ENCODE results near the gene SPECC1L. TPM values are rescaled to one million over a fixed set of nuclear protein-coding genes. Genes with fewer than 3 reads are reported as not detected.

SPECC1L gene
- total and polyA plus RNA-seq, 8 donors, result 6.0 to 53.1 (median 21.8) TPM

GRCh38 chr22:24367841-24368240, 97.2 kb downstream of the SPECC1L start:
- Histone ChIP-seq H3K4me1 (no peaks in the 10 kb centered on the region), H3K9me3 (no peaks in the 10 kb centered on the region), H3K27ac (no peak overlapping the region), H3K27me3 (no peaks in the 10 kb centered on the region), H3K36me3 (peaks cover 30 to 100% (median 98%) of the 10 kb centered on the region in 4 donors), H3K4me3 (no peak overlapping the region)
- TF ChIP-seq, protein P1, sequence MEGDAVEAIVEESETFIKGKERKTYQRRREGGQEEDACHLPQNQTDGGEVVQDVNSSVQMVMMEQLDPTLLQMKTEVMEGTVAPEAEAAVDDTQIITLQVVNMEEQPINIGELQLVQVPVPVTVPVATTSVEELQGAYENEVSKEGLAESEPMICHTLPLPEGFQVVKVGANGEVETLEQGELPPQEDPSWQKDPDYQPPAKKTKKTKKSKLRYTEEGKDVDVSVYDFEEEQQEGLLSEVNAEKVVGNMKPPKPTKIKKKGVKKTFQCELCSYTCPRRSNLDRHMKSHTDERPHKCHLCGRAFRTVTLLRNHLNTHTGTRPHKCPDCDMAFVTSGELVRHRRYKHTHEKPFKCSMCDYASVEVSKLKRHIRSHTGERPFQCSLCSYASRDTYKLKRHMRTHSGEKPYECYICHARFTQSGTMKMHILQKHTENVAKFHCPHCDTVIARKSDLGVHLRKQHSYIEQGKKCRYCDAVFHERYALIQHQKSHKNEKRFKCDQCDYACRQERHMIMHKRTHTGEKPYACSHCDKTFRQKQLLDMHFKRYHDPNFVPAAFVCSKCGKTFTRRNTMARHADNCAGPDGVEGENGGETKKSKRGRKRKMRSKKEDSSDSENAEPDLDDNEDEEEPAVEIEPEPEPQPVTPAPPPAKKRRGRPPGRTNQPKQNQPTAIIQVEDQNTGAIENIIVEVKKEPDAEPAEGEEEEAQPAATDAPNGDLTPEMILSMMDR (IDR thresholded peaks at IDR 0.05), result no peak
- TF ChIP-seq POLR2AphosphoS5 (IDR thresholded peaks at IDR 0.05) (no peak), EP300 (IDR thresholded peaks at IDR 0.05) (no peak), POLR2A (IDR thresholded peaks at IDR 0.05) (no peak)
- DNase-seq, result no peak
- intact Hi-C loops (cut with DNase I; ENCODE audit: low total_unique reads), result no loop called here
- WGBS, 5 donors, result 74 to 93% (median 89%) methylated on average over 3 of the region's 3 CpGs

DNA sequence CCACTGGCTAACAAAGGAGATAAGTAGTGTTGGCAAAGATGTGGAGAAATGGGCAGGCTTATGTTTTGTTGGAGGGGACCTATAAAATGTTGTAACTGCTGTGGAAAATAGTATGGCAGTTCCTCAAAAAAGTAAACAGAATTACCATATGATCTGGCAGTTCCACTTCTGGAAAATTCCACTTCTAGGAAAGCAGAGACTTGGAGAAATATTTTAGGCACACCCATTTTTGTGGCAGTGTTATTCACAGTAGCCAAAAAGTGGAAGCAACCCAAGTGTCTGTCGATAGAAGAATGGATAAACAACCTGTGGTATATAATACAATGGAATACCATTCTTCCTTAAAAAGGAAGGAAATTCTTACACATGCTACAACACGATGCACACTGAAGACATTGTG, 99.8 kb downstream of the SPECC1L start:
- peaks cover 24 to 83% (median 79%) of the 10 kb centered on the region in 4 donors for H3K36me3 ChIP-seq
- TF ChIP-seq, protein P1 (IDR thresholded peaks at IDR 0.05), result no peak
- TF ChIP-seq EP300 (IDR thresholded peaks at IDR 0.05), result no peak
- TF ChIP-seq POLR2AphosphoS5 (IDR thresholded peaks at IDR 0.05), result no peak
- no peak for TF ChIP-seq POLR2A (IDR thresholded peaks at IDR 0.05)
- no peak overlapping the region for H3K4me3 ChIP-seq
- WGBS, 5 donors, result 62 to 90% (median 77%) methylated on average over 2 of the region's 2 CpGs
- H3K27ac ChIP-seq, result no peak overlapping the region
- H3K4me1 ChIP-seq, result no peaks in the 10 kb centered on the region
- intact Hi-C loops (cut with DNase I; ENCODE audit: low total_unique reads), result no loop called here
- H3K9me3 ChIP-seq, result no peaks in the 10 kb centered on the region
- DNase-seq, result no peak
- no peaks in the 10 kb centered on the region for H3K27me3 ChIP-seq

GRCh38 chr22:24376002-24376401, 105.4 kb downstream of the SPECC1L start:
- no peaks in the 10 kb centered on the region for H3K27me3 ChIP-seq
- H3K27ac ChIP-seq, result no peak overlapping the region
- H3K4me1 ChIP-seq, result no peaks in the 10 kb centered on the region
- 97 to 99% (median 98%) methylated on average over 2 of the region's 2 CpGs for WGBS, 5 donors
- H3K36me3 ChIP-seq, result peaks cover 27 to 83% (median 70%) of the 10 kb centered on the region in 4 donors
- intact Hi-C loops (cut with DNase I; ENCODE audit: low total_unique reads), result no loop called here
- no peak overlapping the region for H3K4me3 ChIP-seq
- DNase-seq, result no peak
- H3K9me3 ChIP-seq, result no peaks in the 10 kb centered on the region
- TF ChIP-seq, protein P1 (IDR thresholded peaks at IDR 0.05), result no peak
- TF ChIP-seq POLR2A (IDR thresholded peaks at IDR 0.05), result no peak

DNA sequence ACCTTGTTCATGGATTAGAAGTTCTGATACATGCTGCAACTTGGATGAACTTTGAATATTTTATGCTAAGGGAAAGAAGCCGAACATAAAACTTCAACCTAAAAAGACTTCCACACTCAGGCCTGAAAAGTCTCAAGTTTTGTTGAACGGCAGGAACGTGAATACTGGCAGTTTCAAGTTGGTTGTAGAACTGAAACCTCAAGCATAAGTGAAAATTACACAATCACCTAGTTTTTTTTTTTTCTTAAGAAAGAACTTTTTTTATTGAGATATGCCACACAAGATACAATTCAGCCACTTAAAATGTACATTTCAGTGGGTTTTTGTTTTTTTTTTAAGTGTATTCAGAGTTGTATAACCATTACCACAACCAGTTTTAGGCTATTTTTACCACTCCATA, 106.0 kb downstream of the SPECC1L start:
- DNase-seq, result no peak
- Histone ChIP-seq H3K27ac (no peak overlapping the region), H3K4me1 (no peaks in the 10 kb centered on the region), H3K9me3 (no peaks in the 10 kb centered on the region), H3K27me3 (no peaks in the 10 kb centered on the region), H3K36me3 (peaks cover 22 to 77% (median 66%) of the 10 kb centered on the region in 4 donors), H3K4me3 (no peak overlapping the region)
- 85 to 98% (median 90%) methylated on average over 3 of the region's 3 CpGs for WGBS, 5 donors
- intact Hi-C loops (cut with DNase I; ENCODE audit: low total_unique reads), result no loop called here
- TF ChIP-seq EP300 (IDR thresholded peaks at IDR 0.05) (no peak), POLR2AphosphoS5 (IDR thresholded peaks at IDR 0.05) (no peak)
- TF ChIP-seq, protein P1 (IDR thresholded peaks at IDR 0.05), result no peak

All from stomach (tissue), 9 donors.